Gastroesophageal sphincter (tissue), 4 donors: Measurements from ENCODE around the gene OR10G7. TPM values are rescaled to one million over a fixed set of nuclear protein-coding genes. Genes with fewer than 3 reads are reported as not detected.
A peak's percentile ranks its signal among the peaks of the same experiment; 100 is the strongest.

ENCODE experiments used
- ATAC-seq: fragments of 150-250 bp; one replicate; pipeline ENCODE4 v1.9.1; 2016; ENCODE audit warnings: mild to moderate bottlenecking, moderate library complexity
- H3K27ac ChIP-seq, 4 donors: fragments of 200-600 bp; sonication (generic) in 3 of 4; 1 replicate in 3 of 4; 2 replicates in 1 of 4; pipeline ENCODE4 v1.5.1; 2016 to 2019
- H3K27me3 ChIP-seq: fragments of 200-600 bp; sonication (generic); one replicate; pipeline ENCODE4 v1.5.1; 2019
- H3K36me3 ChIP-seq, 2 donors: fragments of 200-600 bp; sonication (generic); one replicate each; pipeline ENCODE4 v1.5.1; 2019; ENCODE audit warnings: control low read depth in 1 of 2
- H3K4me1 ChIP-seq, 3 donors: fragments of 200-600 bp; sonication (generic); 1 replicate in 2 of 3; 2 replicates in 1 of 3; pipeline ENCODE4 v1.5.1; 2016 to 2019; ENCODE audit warnings: control low read depth in 2 of 3
- H3K4me3 ChIP-seq, 2 donors: fragments of 200-600 bp; sonication (generic); one replicate each; pipeline ENCODE4 v1.5.1; 2019; ENCODE audit warnings: mild to moderate bottlenecking in 1 of 2, moderate library complexity in 1 of 2
- H3K9me3 ChIP-seq, 3 donors: fragments of 200-600 bp; sonication (generic); one replicate each; pipeline ENCODE4 v1.5.1; 2017 to 2019; ENCODE audit warnings: control low read depth in 2 of 3
- EP300 ChIP-seq: sonication (generic); formaldehyde crosslinking; IDR thresholded peaks from one replicate; pipeline ENCODE4 v1.6.1; 2017; ENCODE audit warnings: antibody characterized with exemption, mild to moderate bottlenecking
- POLR2A ChIP-seq, 2 donors: fragments of 450-650 bp; IDR thresholded peaks; one replicate each; pipeline ENCODE4 v1.6.1; 2017; ENCODE audit warnings: antibody characterized with exemption in 2 of 2, mild to moderate bottlenecking in 2 of 2, moderate library complexity in 1 of 2
- POLR2AphosphoS5 ChIP-seq: sonication (generic); formaldehyde crosslinking; IDR thresholded peaks from one replicate; pipeline ENCODE4 v1.6.1; 2017; ENCODE audit warnings: antibody characterized with exemption
- WGBS, 2 donors: methylation state at CpG; one replicate each; pipeline ENCODE4 v1.1.5; 2018; ENCODE audit warnings: low coverage in 1 of 2; 5-methylcytosine and 5-hydroxymethylcytosine counted together
- total RNA-seq, 4 donors: library from RNA; depleted of rRNA; stranded (reverse); fragments of >200 nt; gene quantifications; one replicate each; pipeline ENCODE4 v1.1.0, GENCODE V29; 2016
- TF ChIP-seq, protein P1 (sequence below), 4 experiments: fragments of 200-600 bp in 2 of 4; fragments of 450-650 bp in 2 of 4; sonication (generic) in 1 of 4; IDR thresholded peaks; one replicate each; pipeline ENCODE4 v1.5.1; 2017 to 2019; ENCODE audit warnings: antibody characterized with exemption in 4 of 4, mild to moderate bottlenecking in 2 of 4, moderate library complexity in 2 of 4

OR10G7 gene
- total RNA-seq, 4 donors from 2014 or later, result not detected

DNA sequence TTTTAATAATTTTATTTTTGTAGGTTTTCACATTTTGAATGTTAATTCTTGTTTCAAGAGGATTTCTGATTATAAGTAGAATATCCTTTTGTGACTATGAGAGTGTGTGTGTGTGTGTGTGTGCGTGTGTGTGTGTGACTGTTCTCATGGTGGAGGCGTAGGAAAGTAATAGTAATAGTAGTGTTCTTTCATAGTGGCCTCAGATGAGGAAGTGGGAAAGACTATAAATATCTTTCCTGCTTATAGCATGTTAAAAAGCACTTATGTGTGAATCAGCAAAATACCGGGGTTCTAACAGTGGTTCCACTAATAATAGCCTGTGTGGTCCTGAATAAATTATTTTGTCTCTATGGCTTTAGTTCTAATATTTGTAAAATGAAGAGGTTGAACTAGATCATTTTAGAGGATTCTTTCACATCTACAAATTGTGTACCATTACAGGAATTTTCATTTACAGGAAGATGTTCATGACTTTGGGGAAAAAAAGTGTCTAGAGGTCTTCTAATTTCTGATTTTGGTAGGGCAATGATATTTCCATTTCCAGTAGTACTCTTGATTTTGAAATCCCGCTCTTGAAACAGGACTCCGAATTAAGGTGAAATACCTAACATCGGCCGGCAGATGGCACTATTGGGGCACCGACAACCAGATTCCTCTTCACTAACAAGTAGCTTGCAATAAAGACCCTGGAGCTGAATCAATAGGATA lies 29.9 kb upstream of the OR10G7 start:
- Histone ChIP-seq H3K9me3 (no peaks in the 10 kb centered on the region), H3K4me3 (no peak overlapping the region), H3K4me1 (peaks cover 0 to 17% (median 0%) of the 10 kb centered on the region in 3 donors), H3K27me3 (peaks cover 71% of the 10 kb centered on the region), H3K36me3 (no peaks in the 10 kb centered on the region), H3K27ac (no peak overlapping the region)
- TF ChIP-seq POLR2A (IDR thresholded peaks at IDR 0.05) (no peak), POLR2AphosphoS5 (no peak), EP300 (no peak)
- TF ChIP-seq, protein P1, sequence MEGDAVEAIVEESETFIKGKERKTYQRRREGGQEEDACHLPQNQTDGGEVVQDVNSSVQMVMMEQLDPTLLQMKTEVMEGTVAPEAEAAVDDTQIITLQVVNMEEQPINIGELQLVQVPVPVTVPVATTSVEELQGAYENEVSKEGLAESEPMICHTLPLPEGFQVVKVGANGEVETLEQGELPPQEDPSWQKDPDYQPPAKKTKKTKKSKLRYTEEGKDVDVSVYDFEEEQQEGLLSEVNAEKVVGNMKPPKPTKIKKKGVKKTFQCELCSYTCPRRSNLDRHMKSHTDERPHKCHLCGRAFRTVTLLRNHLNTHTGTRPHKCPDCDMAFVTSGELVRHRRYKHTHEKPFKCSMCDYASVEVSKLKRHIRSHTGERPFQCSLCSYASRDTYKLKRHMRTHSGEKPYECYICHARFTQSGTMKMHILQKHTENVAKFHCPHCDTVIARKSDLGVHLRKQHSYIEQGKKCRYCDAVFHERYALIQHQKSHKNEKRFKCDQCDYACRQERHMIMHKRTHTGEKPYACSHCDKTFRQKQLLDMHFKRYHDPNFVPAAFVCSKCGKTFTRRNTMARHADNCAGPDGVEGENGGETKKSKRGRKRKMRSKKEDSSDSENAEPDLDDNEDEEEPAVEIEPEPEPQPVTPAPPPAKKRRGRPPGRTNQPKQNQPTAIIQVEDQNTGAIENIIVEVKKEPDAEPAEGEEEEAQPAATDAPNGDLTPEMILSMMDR (IDR thresholded peaks at IDR 0.05), result peak; percentile 56 to 81 (median 66)
- ATAC-seq, result peak; percentile 52
- WGBS, 2 donors, result 7 to 9% methylated on average over 5 to 8 of the region's 8 CpGs

DNA sequence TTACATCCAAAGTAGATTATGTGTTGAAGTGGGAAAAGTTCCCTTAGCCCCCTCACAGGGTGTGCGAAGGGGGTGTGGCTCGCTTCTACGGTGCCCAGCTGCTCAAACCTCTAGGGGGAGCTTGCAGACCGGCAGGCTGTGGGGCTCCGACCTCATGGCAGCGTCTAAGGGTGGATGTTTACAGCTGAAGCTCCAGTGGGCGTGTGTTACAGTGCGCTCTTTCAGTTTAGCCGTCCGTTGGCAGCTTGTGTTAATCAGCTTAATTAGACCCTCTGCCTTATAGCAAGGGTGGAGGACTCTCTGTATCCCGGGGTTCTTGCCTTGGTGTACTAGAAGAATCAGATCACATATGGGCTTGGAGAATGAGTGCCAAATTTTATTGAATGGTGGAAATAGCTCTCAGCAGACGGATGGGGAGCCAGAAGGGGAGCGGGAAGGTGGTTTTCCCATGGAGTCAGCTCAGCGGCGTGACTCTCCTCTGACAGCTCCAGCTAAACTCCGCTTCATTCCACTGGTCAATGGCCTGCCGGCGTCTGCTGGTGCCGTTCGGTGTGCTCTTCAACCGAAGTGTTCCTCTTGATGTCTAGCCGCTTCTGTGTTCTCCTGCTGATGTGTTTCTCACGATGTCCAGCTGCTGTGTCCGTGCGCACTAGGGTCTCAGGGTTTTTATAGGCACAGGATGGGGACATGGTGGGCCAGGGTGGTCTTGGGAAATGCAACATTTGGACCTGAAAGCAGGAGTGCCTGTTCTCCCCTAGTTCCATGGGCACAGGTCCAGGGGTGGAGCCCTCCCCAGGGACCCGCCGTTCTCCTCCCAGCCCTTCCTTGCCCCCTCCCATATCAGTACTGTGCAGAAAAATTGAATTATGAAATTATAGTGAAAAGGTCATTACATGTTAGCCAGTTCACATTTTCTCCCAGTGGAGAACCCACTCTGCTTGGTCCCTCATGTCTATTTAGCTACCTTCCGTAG lies 28.6 kb upstream of the OR10G7 start:
- TF ChIP-seq, protein P1 (IDR thresholded peaks at IDR 0.05), result peak in 3 of 4 experiments; percentile 12 to 54 (median 12)
- TF ChIP-seq POLR2AphosphoS5, result no peak
- peak; percentile 50 for ATAC-seq
- H3K27ac ChIP-seq, result no peak overlapping the region
- H3K4me3 ChIP-seq, result peak overlapping the region in 1 of 2 donors; percentile 14
- peaks cover 0 to 10% (median 0%) of the 10 kb centered on the region in 3 donors for H3K4me1 ChIP-seq
- no peaks in the 10 kb centered on the region for H3K9me3 ChIP-seq
- peaks cover 59% of the 10 kb centered on the region for H3K27me3 ChIP-seq
- no peaks in the 10 kb centered on the region for H3K36me3 ChIP-seq
- WGBS, 2 donors, result 30 to 31% methylated on average over 4 to 5 of the region's 28 CpGs

DNA sequence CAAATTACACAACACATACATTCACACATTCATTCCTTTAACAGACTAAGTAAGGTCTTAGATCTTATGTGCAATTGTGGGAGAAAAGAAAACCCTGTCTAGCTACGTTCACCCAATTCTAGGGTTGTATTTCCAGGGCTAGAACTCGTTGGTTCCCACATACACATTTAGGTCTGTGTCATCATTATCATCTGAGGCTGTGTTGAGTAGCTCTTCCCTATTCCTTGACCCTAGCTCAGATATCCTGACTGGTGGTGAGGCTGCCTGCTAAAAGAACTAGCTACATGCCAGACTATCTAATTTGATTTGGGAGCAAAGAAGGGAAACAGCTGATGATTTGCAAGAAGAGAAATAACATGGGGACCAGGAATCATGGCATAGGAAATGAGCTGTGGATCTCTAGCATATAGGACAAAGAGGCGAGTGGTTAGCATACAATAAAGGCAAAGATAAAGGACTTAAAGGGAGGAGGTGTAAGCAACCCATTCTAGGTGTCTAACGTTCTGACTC lies 27.5 kb upstream of the OR10G7 start:
- no peak for ATAC-seq
- WGBS, 2 donors, result 41 to 44% methylated on average over 3 to 4 of the region's 4 CpGs
- peaks cover 55% of the 10 kb centered on the region for H3K27me3 ChIP-seq
- no peak for TF ChIP-seq EP300
- no peak for TF ChIP-seq POLR2A (IDR thresholded peaks at IDR 0.05)
- TF ChIP-seq, protein P1 (IDR thresholded peaks at IDR 0.05), result no peak
- no peak for TF ChIP-seq POLR2AphosphoS5
- no peak overlapping the region for H3K4me3 ChIP-seq
- H3K9me3 ChIP-seq, result no peaks in the 10 kb centered on the region
- no peak overlapping the region for H3K27ac ChIP-seq
- no peaks in the 10 kb centered on the region for H3K36me3 ChIP-seq
- peaks cover 0 to 10% (median 0%) of the 10 kb centered on the region in 3 donors for H3K4me1 ChIP-seq

DNA sequence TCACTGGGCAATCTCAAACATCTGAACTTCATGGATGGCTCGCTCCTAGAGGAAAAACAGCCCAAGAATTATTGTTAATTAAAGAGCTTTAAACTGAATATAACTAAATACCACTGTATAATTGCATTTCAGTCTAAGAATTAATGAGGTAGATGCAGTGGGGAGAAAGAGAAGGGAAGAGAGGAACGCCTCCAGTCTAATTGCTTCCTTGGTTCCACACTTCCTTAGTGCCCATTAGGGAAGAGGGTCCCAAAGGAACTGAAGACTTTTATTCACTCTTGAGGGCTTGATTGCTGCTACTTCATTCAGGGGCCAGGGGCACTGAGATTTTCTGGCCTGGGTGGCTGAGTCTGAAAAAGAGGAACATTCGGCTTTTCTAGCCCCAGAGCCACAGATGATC lies 11.8 kb upstream of the OR10G7 start:
- no peak for ATAC-seq
- H3K27me3 ChIP-seq, result no peaks in the 10 kb centered on the region
- WGBS, 2 donors, result 90 to 96% methylated on average over 3 of the region's 3 CpGs
- H3K4me1 ChIP-seq, result no peaks in the 10 kb centered on the region
- no peak overlapping the region for H3K27ac ChIP-seq
- no peaks in the 10 kb centered on the region for H3K9me3 ChIP-seq
- no peaks in the 10 kb centered on the region for H3K36me3 ChIP-seq
- TF ChIP-seq POLR2AphosphoS5, result no peak
- TF ChIP-seq, protein P1 (IDR thresholded peaks at IDR 0.05), result no peak
- no peak for TF ChIP-seq POLR2A (IDR thresholded peaks at IDR 0.05)
- TF ChIP-seq EP300, result no peak
- H3K4me3 ChIP-seq, result no peak overlapping the region
